GM21825 (cell line): ENCODE results near the gene SLC27A5.
"Not testable (repeated sequence)": the region's sequence is repeated elsewhere in the genome, so short reads cannot be mapped to it uniquely, and the experiment has no call there.

Experiments
- ATAC-seq: cut with Tn5 transposase; IDR thresholded peaks from one replicate; pipeline ENCODE4 v1.9.1; 2021; ENCODE audit warnings: mild to moderate bottlenecking, moderate library complexity; ENCODE audit not compliant: unreplicated experiment

The SLC27A5 gene

GRCh38 chr19:58529405-58529804 is 17.6 kb upstream of the SLC27A5 start:
- ATAC-seq: no peak

GRCh38 chr19:58522709-58523108 is 10.9 kb upstream of the SLC27A5 start:
- ATAC-seq: no peak

GRCh38 chr19:58521651-58522050 is 9.9 kb upstream of the SLC27A5 start:
- ATAC-seq: no peak

GRCh38 chr19:58520257-58520599 is 8.4 kb upstream of the SLC27A5 start:
- no peak for ATAC-seq

GRCh38 chr19:58519355-58520256 is 7.8 kb upstream of the SLC27A5 start, which contains the start of gene ZBTB45:
ZBTB45 (minus strand) TSS chr19:58519810; CDS start chr19:58517673, 2,137 bp downstream.
- ATAC-seq: peak; percentile 77

GRCh38 chr19:58519087-58519354 is 7.2 kb upstream of the SLC27A5 start:
- peak; percentile 6 for ATAC-seq

GRCh38 chr19:58518256-58519086 is 6.7 kb upstream of the SLC27A5 start:
- no peak for ATAC-seq

GRCh38 chr19:58516964-58517833 is 5.4 kb upstream of the SLC27A5 start:
- no peak for ATAC-seq

GRCh38 chr19:58516246-58516836 is 4.5 kb upstream of the SLC27A5 start:
- no peak for ATAC-seq

GRCh38 chr19:58515259-58515658 is 3.5 kb upstream of the SLC27A5 start:
- ATAC-seq: no peak

GRCh38 chr19:58514564-58515022 is 2.8 kb upstream of the SLC27A5 start:
- no peak for ATAC-seq

- ATAC-seq: peak; percentile 66
Observed at GRCh38 chr19:58513694-58514563, 2.1 kb upstream of the SLC27A5 start.

- no peak for ATAC-seq
Observed at GRCh38 chr19:58513213-58513693, 1.5 kb upstream of the SLC27A5 start.

- ATAC-seq: no peak
Observed at GRCh38 chr19:58510084-58510862, 1.5 kb downstream of the SLC27A5 start.

- no peak for ATAC-seq
Observed at GRCh38 chr19:58509731-58510083, 2.1 kb downstream of the SLC27A5 start.

GRCh38 chr19:58507602-58508223 is 4.1 kb downstream of the SLC27A5 start:
- ATAC-seq: not testable (repeated sequence)

- no peak for ATAC-seq
Observed at GRCh38 chr19:58500242-58500641, 11.6 kb downstream of the SLC27A5 start.
